Activated CD4-positive, alpha-beta T cell treated with anti-CD3 and anti-CD28 coated beads, Interleukin-2, amount 50 U/mL, for 24 hours (primary cell): ENCODE measurements around the gene SPRR5.

Experiments used
- DNase-seq, 2 donors: peaks; one replicate each; pipeline ENCODE4 v3.0.0-alpha.2; 2020; ENCODE audit warnings: low read depth in 1 of 2, low spot score in 1 of 2

SPRR5 gene

GRCh38 chr1:152942161-152942560 lies 4.8 kb upstream of the SPRR5 start:
- no peak for DNase-seq

DNA sequence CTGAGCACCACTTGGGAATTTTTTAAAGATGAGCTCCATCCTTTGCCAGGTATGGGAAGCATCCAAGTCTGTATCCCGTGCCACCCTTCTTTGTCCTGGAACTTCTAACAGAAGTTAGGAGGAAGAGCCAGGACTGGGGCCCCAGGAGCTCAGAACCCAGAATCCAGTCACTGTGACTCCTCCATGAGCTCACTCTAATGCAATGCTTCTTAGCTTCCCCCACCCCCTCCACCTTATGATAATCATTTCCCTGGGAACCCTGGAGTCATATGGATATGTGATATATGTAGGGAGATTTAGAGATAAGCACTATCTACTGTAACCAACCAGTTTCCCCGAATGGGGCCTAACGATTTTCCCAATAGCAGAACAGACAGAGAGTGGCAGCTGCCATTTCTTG lies 758 bp upstream of the SPRR5 start:
- DNase-seq = no peak

DNA sequence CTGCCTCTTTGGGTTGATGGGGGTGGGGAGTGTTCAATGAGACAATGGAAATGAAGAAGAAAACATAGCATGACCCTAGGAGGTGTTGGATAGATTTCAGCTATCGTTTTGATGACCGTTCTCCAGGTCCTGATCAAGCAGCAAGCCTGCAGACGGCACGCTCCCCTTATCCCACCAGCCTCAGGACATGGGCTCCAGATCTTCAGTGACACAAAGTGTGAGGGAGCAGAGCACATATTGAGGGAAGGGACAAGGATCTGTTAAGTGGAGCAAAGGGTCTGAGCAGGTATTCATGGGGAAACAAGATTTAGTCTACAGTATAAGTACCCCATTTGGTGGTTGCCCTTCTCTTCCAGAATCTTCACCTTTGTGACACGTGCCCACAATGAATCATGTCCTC lies 4.7 kb downstream of the SPRR5 start:
- no peak for DNase-seq

GRCh38 chr1:152953761-152954160 lies 6.8 kb downstream of the SPRR5 start:
- DNase-seq = no peak

DNA sequence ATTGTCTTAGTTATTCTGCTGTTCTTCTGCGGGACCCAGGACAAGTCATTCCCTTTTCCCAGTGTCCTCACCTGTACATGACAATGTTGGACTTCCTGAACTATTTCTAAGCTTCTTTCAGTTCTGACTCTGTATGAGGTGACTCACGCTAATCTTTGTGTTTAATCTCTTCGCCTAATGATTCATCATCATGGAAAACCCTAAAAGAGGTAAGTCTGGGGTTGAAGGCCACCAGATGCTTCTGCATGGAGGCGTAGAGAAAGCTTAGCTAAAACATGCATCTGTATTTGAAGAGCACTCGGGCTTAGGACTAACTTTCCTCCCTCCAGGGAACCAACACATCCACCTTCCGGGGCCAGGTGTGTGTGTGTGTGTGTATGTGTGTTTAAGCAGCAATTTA lies 7.4 kb downstream of the SPRR5 start:
- DNase-seq = no peak

GRCh38 chr1:152957561-152957960 lies 10.6 kb downstream of the SPRR5 start:
- no peak for DNase-seq

DNA sequence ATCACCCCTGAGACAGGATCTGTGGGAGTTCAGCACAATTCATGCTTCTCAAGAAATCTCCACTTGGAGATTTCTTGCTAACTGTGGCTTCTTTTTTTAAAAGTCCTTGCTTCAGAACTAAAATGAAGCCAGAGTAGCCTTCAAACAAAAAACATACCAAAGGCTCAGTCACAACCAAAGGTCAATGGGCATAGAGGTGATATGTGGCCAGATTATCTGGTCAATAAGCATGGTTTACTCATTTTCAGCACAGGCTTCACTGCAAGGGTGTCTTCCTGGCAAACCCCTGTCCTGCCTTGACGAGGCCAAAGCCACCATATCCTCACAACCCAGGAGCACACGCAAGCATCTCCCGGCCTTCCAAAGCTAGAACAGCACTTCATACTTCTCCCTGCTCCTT lies 12.3 kb downstream of the SPRR5 start:
- DNase-seq = no peak

- no peak for DNase-seq
These were observed 12.9 kb downstream of the SPRR5 start for GRCh38 chr1:152959801-152960451.

GRCh38 chr1:152960452-152961044 lies 13.5 kb downstream of the SPRR5 start:
- no peak for DNase-seq

- DNase-seq = no peak
These were observed 14.4 kb downstream of the SPRR5 start for GRCh38 chr1:152961226-152961891.

GRCh38 chr1:152962876-152963415 lies 15.9 kb downstream of the SPRR5 start:
- DNase-seq = no peak

DNA sequence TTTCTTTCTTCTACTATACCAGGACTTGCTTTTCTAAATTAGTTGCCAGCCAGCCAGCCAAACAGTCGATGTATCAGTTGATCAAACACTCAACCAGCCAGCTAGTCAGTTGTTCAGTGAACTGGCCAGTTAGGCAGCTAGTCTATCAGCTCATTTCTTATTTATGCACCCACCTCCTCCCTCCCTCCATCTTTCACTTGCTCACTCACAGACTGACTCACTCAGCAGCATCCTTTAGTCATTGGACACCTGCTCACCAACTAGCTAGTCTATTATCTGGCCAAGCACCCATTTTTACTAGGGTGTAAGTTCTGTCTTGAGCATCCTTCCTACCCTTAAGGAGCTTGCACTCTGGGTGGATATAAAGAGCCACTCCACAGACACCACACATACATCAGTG lies 17.5 kb downstream of the SPRR5 start:
- DNase-seq = no peak

- DNase-seq = no peak
These were observed 18.8 kb downstream of the SPRR5 start for GRCh38 chr1:152965853-152966252.

- no peak for DNase-seq
These were observed 20.2 kb downstream of the SPRR5 start for GRCh38 chr1:152967201-152967600.

DNA sequence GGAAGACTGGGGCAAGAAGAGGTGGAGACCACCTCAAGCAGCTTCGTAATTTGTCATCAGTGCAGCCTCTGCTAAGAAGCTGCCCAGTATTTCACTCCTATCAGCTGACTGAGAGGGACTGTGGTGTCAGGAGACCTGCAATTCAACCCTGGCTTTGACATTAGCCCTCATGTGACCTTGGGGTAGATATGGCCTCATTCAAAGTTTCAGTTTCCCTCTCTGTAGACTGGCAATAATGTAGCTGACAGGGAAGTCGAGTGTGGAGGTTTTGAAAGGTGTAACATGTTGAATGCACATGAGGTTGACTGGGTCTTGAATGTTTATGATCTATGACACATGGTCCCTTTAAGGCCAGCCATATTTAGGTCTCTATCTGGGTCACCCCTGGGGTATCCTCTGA lies 21.2 kb downstream of the SPRR5 start:
- no peak for DNase-seq

DNA sequence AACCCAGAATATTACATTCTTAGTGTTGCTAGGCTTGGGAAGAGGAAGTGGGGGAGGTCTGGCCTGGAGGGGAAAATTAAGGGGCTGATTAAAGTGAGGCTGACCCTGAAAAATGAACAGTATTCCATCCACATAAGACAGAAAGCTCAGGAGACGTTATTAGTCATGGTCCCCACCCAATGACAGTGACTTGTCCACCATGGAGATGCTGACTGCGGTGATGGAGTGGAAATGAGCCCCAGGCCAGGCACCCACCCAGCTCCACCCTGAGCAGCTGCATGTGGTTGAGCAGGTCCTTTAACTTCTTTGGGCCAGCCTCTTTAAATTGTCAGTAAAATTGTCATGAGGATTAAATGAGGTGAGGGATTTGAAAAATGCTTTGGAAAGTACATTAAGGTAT lies 22.0 kb downstream of the SPRR5 start:
- DNase-seq = no peak

DNA sequence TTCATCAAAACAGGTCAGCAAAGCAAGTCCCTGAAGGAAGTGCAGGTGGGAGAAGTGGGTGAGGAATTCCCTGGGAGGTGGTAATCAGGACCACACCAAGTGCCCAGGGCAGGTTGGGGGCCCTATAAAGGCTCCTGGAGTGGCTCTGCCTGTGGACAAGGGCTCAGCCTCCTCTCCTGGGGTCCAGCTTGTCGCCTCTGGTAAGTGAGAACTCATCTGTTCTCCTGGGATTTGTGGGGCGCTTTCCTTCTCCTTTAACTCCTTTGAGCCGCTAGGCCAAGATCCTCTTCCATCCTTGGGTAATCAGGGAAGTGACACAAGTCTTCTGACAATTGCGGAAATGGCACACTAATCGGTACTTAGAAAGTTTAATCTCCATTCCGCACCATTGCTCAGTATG lies 23.5 kb downstream of the SPRR5 start, which contains the start of gene SPRR4:
TSS of gene SPRR4 (plus strand) at position 154 of the 400 bp plus-strand sequence. CDS start 1,243 bp downstream, outside the sequence.
- no peak for DNase-seq

- no peak for DNase-seq
These were observed 25.3 kb downstream of the SPRR5 start for GRCh38 chr1:152972196-152972886.

DNA sequence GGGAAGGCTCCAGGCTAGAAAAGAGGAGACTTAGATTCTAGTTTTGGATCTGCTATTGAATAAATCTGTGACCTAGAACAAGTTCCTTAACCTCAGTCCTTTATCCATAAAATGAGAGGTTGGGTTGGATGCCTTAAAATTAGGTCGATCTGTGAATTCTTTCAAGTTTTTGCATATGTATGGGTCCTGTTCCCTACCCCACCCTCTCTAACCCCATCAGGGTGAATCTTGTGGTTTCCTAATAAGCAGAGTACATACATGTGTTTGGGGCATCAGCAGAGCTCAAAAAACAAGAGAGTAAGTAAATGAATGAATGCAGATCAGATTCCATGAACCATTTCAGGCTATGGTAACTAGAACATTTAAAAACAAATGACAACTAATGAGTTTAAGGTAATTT lies 29.7 kb downstream of the SPRR5 start:
- DNase-seq = no peak

GRCh38 chr1:152977614-152978013 lies 30.6 kb downstream of the SPRR5 start:
- DNase-seq = no peak

DNA sequence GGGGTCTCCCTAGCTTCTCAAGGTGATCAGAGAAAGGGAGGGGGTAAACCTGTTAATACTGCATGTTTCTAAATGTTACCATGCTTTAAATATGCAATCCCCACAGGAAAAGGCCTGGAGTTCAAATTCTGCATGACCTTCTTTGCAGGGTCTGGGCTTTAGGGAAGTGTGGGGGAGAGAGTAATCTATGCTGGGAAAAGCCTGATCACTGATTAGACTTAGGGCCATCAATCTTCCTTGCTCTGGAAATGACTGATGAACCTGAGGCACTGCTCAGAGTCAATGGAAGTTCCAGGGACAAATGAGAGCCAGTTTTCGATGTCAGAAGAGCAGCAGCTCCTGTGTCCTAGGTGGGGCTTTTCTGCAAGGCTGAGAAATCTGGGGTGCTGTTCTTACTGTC lies 33.7 kb downstream of the SPRR5 start:
- no peak for DNase-seq
